ENCODE results near the gene INTS6.

GRCh38 chr13:51373451-51373850, 79.4 kb downstream of the INTS6 start:
- no peak for TF ChIP-seq CTCF (conservative IDR thresholded peaks at IDR 0.05; ENCODE audit: low read depth, low read length)
- no peak for TF ChIP-seq EZH2 (IDR thresholded peaks at IDR 0.05; ENCODE audit: low read length, unreplicated experiment)

Data from PC-3 (cell line).